Measurements from ENCODE around the gene GRAMD2B.
A peak's percentile ranks its signal among the peaks of the same experiment; 100 is the strongest.

The GRAMD2B gene

DNA sequence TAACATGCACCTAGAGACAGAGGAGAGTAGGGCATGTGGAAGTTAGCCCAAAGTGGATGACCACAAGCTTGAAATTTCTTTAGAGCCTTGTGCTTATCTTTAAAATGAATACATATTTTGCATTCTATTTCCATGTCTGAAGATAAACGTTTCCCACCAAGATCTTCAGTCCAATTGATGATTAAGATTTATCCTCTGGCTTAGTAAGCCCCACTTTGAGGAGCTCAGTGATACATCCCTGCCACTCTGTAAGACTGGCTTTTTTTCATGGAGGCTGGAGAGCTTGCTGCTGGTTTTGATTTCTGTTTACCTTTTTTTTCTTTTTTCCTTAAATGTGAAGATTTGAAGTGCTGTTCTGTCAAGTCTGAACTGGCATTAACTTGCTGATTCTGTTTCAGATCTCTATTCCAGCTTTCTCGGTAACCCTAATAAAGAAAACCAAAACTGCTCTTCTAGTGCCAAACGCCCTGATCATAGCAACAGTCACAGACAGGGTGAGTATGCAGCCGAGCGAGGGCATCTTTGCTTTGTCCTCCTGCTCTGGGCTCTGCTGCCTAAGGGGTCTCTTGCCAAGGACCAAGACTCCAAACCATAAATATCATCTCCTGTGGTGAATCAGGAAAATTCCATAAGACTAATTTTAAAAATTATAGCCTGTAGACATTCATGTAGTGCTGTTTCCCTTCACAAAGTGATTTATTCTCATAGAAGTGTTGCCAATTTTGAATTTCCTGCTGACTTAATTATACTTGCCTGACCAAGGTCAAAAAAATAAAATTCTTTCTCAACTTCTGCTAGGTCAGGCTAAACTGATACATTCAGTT, 54.3 kb downstream of the GRAMD2B start:
- DNase-seq, result peak in 4 of 56 donors; percentile 5 to 15 (median 10)

DNA sequence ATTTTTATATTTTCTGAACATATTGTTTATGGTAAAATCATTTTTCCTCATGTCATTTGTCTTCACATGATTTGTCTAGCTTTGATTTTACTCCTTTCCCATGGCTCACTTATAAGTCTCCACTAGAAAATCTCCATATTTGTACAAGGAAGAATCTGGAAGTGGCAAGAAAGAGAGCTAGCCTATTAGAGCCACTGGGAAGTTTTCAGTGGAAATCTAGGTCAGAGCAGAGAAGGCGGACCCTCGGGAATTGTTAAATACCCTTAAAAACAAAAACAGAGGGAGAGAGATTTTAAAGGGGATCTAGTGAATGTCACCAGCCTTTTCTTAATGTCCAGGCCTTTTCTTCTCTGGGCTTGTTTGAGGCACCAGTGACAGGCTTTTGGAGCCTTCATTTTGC, 56.6 kb downstream of the GRAMD2B start:
- DNase-seq, result peak in 1 of 56 donors; percentile 19

DNA sequence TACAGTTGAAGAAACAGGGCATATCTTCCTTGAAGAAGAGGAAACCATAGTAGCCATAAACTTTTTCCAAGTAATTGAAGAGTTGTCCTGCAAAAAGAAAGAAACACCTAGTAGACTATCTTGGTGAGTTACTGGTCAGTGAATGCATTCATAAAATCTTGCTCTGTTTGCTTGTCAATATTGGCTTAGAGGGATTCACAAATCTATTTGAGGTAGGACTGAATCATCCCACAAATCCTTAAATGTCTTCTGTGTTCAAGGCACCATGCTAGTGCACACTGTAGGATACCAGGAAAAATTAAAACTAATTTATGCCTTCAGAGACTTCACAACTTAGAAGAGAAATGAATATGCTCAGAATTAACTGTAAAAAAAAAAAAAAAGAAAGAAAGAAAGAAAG, 57.6 kb downstream of the GRAMD2B start:
- DNase-seq, result no peak

DNA sequence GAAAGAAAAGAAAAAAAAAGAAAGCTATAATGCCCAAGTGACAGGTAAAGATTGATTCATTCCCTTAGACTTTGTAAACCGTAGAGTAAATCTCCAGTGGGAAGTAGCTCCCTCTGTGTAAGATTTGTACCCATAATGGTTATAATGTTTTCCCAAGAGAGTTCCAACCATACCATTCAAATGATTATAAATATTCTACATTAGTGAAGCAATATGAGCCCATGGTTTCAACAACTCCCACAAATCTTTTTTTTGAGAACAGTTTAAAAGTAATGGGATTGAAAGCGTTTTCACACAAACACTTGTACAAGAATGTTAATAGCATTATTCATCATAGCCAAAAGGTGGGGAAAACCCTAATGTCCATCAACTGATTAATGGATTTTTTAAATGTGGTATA, 58.0 kb downstream of the GRAMD2B start:
- DNase-seq, result no peak

DNA sequence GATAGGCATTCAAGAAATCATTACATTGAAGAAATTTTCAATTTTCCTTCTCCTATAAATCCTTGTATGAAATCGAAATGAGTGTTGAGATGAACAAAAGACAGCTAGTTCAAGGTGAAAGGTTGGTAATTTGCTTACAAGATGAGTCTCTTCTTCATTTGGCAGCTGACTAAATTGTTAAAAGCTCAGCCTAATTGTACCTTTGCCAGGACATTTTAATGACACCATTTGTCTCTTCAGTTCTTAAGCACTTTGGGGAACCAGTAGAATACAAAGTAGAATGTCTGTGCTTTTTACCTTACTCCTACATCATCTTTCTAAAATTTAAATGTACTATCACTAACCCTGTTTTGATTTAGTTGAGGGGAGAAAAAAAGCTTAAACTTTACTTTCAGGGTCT, 59.4 kb downstream of the GRAMD2B start:
- DNase-seq, result no peak

DNA sequence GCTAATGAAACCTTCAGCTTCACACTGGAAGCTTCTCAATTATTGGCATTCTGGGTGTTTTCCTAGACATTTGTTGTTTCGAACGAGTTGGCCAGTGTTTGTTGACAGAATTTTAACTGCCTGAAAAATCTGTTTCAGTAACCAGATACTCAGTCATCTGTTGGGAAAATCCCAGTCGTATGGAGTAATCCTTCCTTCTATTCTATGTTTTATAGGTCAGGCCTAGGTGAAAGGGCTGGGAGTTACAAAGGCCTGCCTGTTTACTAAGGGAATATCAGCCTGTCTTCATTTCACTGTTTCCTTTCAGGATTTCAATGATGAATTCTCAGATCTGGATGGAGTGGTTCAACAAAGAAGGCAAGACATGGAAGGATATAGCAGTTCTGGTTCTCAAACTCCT, 59.9 kb downstream of the GRAMD2B start:
- no peak for DNase-seq

DNA sequence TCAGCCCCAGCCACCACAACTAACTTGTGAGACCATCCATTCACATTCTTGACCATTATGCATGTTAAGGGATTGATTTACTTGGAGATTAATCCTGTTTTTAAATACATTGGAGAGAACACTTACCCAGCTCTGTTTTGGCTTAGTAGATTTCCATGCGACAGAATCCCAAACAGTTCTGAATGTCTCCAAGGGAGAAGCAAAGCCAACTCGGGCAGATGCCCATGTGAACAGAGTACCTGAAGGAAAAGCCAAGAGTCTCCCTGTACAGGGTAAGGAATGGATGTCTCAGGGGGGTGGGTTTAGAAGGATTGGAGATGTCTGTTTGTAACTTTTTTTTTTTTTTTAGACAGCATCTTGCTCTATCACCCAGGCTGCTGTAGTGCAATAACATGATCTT, 61.0 kb downstream of the GRAMD2B start:
- DNase-seq, result peak in 1 of 56 donors; percentile 12

DNA sequence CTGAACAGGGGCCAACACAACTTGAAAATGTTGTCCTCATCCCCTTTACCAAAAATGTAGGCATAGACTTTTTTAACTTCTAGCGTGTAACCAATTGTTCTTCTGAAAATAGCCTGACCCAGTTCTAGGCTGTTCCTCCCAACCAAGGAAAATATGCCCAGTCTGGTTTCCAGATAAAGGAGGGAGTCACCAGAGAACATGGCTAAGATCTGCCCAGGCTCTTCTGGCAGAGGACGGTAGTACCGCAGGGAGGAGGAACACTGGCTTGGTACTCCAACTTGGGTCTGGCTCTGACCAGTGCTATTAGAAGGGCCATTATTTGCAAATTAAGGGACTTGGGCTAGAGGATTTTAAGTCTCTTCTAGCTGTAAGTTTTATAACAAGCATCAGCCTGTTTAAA, 63.1 kb downstream of the GRAMD2B start:
- DNase-seq, result peak in 9 of 56 donors; percentile 2 to 35 (median 18)

DNA sequence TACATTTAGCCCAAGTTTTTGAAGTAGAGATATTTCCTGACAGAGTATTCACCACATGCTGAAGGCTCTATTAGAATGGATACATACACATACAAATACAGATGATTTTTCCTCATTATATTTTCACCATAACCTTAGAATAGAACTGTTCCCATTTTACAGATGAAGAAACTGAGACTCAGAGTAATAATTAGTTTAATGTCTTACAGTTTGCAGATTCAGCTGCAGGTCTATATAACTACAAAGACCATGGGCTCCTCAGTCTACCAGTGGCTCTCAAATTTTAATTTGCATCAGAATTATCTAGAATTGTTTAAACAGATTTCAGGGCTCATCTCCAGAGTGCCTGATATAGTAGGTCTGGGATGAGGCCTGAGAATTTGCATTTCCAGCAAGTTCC, 64.4 kb downstream of the GRAMD2B start:
- no peak for DNase-seq

DNA sequence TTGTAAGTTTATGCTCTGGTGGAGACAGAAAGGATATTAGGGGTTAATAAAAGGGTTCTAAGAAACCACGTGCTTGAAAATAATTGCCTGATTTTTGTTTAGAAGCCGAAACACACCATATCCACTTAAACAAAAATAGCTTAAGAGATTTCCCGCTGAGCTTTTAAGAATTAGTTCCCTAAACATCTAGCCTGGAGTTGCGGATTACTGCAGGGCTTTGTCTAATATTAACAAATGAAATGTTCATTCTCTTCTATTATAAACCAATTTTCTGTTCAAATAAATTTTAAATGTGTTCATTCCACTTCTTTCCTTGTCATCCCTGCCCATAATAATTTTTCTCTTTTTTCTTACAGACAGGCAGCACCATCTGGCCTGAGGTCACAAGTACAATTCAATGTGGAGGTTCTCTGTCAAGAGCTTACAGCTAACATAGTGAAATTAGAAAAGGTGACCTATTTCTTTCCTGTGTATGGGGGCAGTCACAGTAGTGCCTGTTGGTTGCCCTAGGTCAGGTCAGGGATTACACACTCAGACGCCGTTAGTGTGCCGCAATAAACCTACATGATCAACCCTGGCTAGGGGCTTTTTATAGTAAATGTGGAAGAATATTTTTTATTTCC, 65.3 kb downstream of the GRAMD2B start:
- DNase-seq, result no peak

DNA sequence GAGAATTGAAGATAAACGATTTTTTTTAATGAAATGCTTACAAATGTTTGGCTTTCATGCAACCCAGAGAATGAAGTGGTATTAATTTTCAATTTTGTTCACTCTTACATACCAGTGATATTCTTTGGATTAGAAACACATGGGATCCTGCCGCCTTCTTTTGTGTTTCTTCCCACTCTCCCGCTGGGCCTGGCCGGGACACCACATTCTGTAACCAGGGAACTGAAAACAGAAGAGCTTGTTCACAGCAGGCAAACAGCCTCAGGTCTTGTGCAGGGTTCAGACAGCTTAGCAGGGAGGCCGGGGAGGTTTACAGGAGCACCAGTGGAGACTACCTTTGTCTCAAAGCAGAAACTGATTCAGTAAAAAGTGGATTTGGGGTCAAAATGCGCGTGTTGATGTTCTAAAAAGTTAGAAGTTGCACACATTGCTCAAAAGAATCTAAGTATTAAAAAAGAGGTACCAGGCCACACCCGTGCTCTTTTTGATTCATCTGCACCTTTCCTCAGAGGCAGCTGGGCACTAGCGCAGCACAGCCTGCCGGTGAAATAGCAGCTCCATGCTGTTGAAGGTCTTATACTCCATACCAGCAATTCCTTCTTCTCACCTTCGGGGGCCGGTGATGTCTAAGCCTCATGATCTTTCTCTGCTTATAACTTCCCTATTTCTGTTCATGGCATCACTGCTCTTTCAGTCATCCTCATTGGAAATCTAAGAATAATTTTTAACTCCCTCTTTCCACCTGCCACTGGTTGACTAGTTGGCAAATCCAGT, 67.1 kb downstream of the GRAMD2B start:
- peak in 26 of 56 donors; percentile 3 to 62 (median 13) for DNase-seq

DNA sequence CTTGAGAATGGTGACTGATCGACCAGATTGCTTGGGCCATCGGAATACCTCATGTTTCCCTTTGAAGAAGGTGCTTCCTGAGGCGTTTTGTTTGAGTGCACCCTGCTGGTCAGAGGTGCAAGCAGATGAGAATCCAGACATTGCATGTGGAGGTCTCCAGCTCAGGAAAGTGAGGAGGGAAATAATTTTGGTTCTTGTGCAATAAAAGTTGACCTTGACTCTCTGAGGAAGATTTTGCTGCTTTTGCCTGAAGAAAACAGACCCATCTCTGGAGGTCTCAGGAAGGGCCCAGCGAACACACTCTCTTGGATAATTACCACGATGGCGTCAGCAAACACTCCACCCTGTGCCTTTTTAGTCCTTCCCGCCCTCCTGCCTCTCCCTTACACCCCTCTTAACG, 69.7 kb downstream of the GRAMD2B start:
- DNase-seq, result no peak

DNA sequence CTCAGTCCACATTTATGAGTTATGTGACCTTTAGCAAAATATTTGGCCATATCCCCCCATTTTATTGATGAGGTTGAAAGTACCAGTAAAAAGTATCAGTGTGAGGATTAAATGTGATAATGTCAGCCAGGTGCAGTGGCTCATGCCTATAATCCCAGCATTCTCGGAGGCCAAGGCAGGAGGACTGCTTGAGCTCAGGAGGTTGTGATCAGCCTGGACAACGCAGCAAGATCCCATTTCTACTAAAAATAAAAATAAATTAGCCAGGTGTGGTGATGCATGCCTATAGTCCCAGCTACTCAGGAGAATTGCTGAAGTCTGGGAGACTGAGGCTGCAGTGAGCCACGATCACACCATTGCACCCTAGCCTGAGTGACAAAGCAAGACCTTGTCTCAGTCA, 71.2 kb downstream of the GRAMD2B start:
- DNase-seq, result no peak

DNA sequence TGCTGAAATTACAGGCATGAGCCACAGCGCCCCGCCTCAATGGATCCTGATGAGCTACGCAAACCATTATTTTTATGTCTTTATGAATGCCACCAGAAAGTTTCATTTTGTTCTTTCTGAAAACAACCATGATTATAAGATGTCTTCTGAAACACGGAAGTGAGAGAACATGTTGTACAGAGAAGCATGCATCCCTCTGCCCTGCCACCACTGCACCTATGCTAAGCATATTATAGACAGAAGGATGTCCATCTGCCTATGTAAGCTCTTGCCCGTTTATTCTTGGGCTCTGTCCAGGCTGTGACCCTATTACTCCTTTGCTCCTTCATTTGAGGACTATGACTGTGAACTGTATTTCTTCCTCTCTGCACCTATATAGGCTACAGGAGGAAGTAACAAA, 74.3 kb downstream of the GRAMD2B start:
- no peak for DNase-seq

DNA sequence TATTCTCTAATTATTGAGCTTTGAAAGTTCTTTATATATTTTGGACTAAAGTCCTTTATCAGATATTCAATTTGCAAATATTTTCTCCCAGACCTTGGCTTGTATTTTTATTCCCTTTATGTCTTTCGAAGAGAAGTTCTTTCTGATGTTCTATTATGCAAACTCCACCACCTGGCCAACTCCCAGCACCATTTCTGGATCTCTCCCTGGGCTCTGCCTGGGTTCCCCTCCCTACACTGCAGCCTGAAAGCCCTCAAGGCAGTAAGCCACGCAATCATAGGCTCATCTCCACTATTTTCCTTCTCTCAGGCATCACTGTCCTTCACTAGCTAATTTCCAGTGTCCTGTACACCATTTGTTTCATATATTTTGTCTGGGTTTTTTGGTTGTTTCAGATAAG, 76.1 kb downstream of the GRAMD2B start:
- no peak for DNase-seq

DNA sequence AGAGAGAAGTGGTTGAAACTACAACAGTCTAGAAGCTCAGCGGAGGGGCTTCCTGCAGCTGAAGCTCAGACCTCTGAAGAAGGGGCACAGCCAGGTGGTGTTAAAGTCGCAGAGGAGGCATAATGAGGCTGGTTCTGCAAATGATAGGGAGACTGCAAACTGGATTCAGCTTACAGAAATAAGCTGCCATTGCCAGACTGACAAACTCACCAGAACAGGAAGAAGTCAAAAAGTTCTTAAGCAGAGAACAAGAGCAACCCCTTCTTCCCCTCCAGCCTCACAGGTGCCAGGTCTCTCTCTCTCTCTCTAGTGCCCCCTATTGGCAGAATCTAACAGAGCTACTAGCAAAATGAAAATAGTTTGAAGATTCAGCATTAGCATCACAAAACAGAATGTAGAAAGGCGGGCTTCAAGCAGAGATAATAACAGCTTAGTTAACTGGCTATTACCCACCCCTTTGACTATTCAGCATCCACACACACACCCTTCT, 76.7 kb downstream of the GRAMD2B start:
- peak in 1 of 56 donors; percentile 15 for DNase-seq

DNA sequence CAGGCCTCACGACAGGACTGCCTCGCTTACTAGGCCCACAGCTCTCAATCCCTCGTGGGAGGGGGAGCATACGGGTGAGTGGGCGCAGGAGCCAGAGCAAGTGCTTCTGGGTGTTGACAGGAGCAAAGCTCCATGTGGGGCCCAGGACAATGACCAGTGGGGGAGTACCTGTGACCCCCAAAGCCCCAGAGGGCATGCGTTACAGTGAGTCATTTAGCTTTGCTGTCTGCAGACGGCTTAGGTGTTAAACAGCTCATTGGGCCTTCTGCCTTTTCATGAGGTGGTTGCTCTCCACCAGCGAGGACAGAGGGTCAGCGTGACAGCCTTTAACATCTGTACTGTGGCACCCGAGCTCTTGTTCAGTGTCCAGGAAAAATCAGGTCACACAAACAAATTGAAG, 78.2 kb downstream of the GRAMD2B start:
- DNase-seq, result no peak

DNA sequence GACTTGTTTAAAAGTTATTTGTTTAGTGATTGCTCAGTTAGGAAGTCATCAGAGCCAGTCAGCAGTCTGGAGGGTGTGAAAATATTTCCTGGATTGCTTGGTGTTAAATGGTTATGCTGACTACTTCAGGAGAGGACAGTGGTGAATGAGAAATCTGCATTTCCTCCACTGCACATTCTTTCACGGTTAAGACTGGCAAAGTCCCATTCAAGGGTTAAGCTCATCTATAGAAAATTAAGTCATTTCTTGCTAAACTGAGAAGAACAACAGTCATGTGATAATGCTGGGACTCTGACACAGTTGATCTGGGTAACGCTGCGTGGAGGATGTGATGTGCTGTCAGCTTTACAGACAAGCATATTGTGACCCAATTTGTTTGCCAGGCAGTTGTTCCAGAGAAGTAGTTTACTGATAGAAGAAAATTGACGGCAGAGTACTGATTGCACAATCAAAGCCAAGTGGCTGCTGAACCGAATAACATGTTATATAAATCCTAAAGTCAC, 80.4 kb downstream of the GRAMD2B start:
- DNase-seq, result peak in 3 of 56 donors; percentile 10 to 41 (median 17)

DNA sequence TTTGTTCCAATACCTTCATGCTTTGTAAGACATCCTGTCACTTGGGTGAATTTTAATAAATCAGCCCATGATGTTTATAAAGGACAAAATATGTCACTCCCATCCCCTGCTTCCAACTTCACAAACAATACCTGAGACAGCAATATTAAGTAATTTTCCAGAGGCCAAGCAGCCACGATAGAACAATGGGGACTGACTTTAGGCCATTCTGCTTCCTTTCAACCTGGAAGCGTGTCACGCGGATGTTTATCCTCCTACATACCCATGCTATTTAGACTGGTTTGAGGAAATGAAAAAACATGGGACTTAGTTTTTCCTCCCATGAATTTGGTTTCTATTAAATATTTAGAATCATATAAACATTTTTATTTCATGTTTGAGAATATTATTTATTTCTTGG, 82.9 kb downstream of the GRAMD2B start:
- no peak for DNase-seq

DNA sequence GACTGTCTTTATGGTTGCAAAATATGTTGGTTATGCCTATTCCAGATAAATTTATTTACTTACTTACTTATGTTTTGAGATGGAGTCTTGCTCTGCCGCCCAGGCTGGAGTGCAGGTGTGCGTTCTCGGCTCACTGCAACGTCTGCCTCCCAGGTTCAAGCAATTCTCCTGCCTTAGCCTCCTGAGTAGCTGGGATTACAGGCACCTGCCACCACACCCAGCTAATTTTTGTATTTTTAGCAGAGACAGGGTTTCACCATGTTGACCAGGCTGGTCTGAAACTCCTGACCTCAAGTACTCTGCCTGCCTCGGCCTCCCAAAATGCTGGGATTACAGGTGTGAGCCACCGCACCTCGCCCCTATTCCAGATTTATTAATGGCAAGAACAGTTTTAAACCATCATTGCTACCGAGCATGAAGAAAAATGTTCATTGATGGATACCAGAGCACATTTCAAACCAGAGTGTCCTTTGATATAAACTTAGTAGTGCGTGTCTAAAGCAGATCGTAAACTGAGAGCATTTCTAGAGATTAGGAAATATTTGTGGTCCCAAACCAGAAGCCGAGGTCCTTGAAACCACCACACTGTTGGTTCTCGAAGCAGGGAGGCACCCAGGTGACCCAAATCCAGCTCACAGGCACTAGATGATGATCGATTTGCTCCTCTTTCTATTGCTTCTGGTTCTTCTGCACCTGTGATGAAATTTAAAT, 85.2 kb downstream of the GRAMD2B start:
- DNase-seq, result no peak

DNA sequence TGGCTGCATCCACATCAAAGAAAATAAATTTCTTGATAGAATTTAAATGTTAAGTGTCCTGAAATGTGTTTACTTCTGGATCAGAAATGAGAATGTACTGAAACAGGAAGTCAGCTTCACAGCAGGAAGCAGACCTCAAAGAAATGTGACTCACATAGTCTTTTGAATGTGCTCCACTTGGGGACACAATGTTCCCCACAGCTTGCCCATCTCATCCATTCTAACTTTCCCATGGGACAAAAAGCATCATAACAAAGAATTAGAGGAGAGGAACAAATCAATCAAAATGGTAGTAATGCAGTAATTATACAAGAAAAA, 85.7 kb downstream of the GRAMD2B start:
- no peak for DNase-seq
